HT-29 (cell line): Measurements from ENCODE around the gene DMBT1. TPM values are rescaled to one million over a fixed set of nuclear protein-coding genes. Genes with fewer than 3 reads are reported as not detected.
"Not testable (repeated sequence)": the region's sequence is repeated elsewhere in the genome, so short reads cannot be mapped to it uniquely, and the experiment has no call there.

Experiments used
- DNase-seq: peaks from one replicate; pipeline ENCODE4 v3.0.0-alpha.2; 2015; ENCODE audit warnings: low spot score
- total RNA-seq: library from RNA; depleted of rRNA; stranded (reverse); fragments of >200 nt; shearing (Covaris generic); gene quantifications from 2 replicates; pipeline ENCODE4 v1.2.3, GENCODE V29; 2014

The DMBT1 gene
- total RNA-seq, 1 experiment from 2014 or later = 0.38 TPM

- no peak for DNase-seq
These were observed 16.8 kb downstream of the DMBT1 start for GRCh38 chr10:122577311-122577885.

- not testable (repeated sequence) for DNase-seq
These were observed 25.5 kb downstream of the DMBT1 start for GRCh38 chr10:122586070-122586469.

GRCh38 chr10:122587098-122587760, 26.7 kb downstream of the DMBT1 start:
- DNase-seq = no peak

- no peak for DNase-seq
These were observed 27.8 kb downstream of the DMBT1 start for GRCh38 chr10:122588381-122588780.

- no peak for DNase-seq
These were observed 29.6 kb downstream of the DMBT1 start for GRCh38 chr10:122590153-122590552.

- DNase-seq = no peak
These were observed 31.2 kb downstream of the DMBT1 start for GRCh38 chr10:122591736-122592135.

- no peak for DNase-seq
These were observed 31.6 kb downstream of the DMBT1 start for GRCh38 chr10:122592161-122592560.

- no peak for DNase-seq
These were observed 57.1 kb downstream of the DMBT1 start for GRCh38 chr10:122617476-122618270.

GRCh38 chr10:122618461-122619165, 58.1 kb downstream of the DMBT1 start:
- DNase-seq = no peak

- DNase-seq = not testable (repeated sequence)
These were observed 60.4 kb downstream of the DMBT1 start for GRCh38 chr10:122620961-122621360.

- DNase-seq = no peak
These were observed 64.0 kb downstream of the DMBT1 start for GRCh38 chr10:122624546-122624945.

- DNase-seq = no peak
These were observed 70.0 kb downstream of the DMBT1 start for GRCh38 chr10:122630526-122630925.

- DNase-seq = no peak
These were observed 71.5 kb downstream of the DMBT1 start for GRCh38 chr10:122632031-122632430.

- DNase-seq = no peak
These were observed 72.0 kb downstream of the DMBT1 start for GRCh38 chr10:122632576-122632975.

GRCh38 chr10:122636953-122637352, 76.4 kb downstream of the DMBT1 start:
- DNase-seq = no peak

GRCh38 chr10:122637376-122637775, 76.8 kb downstream of the DMBT1 start:
- no peak for DNase-seq

- no peak for DNase-seq
These were observed 77.6 kb downstream of the DMBT1 start for GRCh38 chr10:122638106-122638505.

- DNase-seq = no peak
These were observed 79.2 kb downstream of the DMBT1 start for GRCh38 chr10:122639801-122640200.

- DNase-seq = no peak
These were observed 80.4 kb downstream of the DMBT1 start for GRCh38 chr10:122640921-122641320.

GRCh38 chr10:122642726-122643605, 82.4 kb downstream of the DMBT1 start:
- no peak for DNase-seq

- no peak for DNase-seq
These were observed 83.5 kb downstream of the DMBT1 start for GRCh38 chr10:122643931-122644534.
